Nephron (organoid): ENCODE results near the gene RETSAT.
"Not testable (repeated sequence)": the region's sequence is repeated elsewhere in the genome, so short reads cannot be mapped to it uniquely, and the experiment has no call there.

Experiments used
- H3K27ac Mint-ChIP-seq, 3 experiments: 2 replicates each; pipeline ENCODE4 v1.8.0; 2020; ENCODE audit warnings: mixed read lengths in 3 of 3, mild to moderate bottlenecking in 2 of 3, moderate library complexity in 1 of 3
- H3K27me3 Mint-ChIP-seq: 2 replicates; pipeline ENCODE4 v1.8.0; 2021; ENCODE audit warnings: low read depth, mild to moderate bottlenecking, moderate library complexity, mixed read lengths
- H3K36me3 Mint-ChIP-seq: 2 replicates; pipeline ENCODE4 v1.8.0; 2020; ENCODE audit warnings: low read depth, mixed read lengths
- H3K4me1 Mint-ChIP-seq: 2 replicates; pipeline ENCODE4 v1.8.0; 2020; ENCODE audit warnings: mixed read lengths
- H3K4me3 Mint-ChIP-seq, 3 experiments: 2 replicates each; pipeline ENCODE4 v1.8.0; 2020; ENCODE audit warnings: mild to moderate bottlenecking in 3 of 3, mixed read lengths in 3 of 3, moderate library complexity in 2 of 3
- H3K9me3 Mint-ChIP-seq: 2 replicates; pipeline ENCODE4 v1.8.0; 2020; ENCODE audit warnings: mixed read lengths
- TF ChIP-seq, protein P1 (sequence below), 3 experiments: fragments of 200-600 bp; sonication (generic); IDR thresholded peaks; one replicate each; pipeline ENCODE4 v1.5.0; 2021; ENCODE audit warnings: antibody characterized with exemption in 3 of 3; ENCODE audit not compliant: unreplicated experiment in 3 of 3

RETSAT gene

DNA sequence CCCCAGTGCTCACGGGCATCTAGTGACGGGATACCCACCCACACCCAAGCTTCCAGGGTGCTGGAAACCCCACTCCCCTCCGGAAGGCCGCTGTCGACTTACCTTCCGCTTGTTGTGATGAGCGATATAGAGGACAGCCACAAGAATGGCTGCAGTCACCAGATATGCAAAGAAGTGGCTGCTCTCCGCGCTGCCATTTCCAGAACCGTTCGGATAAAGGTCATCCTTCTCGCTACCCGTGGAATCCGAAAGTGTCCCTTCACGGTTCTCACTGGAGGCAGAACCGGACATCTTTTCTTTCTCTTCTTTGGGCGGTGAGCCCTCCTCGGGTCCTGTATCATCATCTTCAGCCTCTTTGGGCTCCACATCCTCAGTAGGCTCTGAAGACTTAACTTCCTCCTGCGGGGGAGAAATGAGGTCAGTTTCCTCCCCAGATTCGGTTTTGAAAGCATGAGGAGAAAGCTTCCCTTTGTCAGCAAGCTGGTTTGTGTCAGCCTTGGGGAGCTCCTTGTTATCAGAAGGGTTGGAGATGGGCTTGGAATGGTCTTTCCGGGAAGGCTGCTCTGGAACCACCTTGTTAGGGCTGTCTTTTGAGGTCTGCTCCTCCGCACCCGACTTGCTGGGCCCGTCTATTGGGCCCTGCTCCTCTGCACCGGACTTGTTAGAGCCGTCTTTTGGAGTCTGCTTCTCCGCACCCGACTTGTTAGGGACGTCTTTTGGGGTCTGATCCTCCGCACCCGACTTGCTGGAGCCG lies 27.7 kb downstream of the RETSAT start:
- TF ChIP-seq, protein P1, sequence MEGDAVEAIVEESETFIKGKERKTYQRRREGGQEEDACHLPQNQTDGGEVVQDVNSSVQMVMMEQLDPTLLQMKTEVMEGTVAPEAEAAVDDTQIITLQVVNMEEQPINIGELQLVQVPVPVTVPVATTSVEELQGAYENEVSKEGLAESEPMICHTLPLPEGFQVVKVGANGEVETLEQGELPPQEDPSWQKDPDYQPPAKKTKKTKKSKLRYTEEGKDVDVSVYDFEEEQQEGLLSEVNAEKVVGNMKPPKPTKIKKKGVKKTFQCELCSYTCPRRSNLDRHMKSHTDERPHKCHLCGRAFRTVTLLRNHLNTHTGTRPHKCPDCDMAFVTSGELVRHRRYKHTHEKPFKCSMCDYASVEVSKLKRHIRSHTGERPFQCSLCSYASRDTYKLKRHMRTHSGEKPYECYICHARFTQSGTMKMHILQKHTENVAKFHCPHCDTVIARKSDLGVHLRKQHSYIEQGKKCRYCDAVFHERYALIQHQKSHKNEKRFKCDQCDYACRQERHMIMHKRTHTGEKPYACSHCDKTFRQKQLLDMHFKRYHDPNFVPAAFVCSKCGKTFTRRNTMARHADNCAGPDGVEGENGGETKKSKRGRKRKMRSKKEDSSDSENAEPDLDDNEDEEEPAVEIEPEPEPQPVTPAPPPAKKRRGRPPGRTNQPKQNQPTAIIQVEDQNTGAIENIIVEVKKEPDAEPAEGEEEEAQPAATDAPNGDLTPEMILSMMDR (IDR thresholded peaks at IDR 0.05; ENCODE audit: unreplicated experiment in 3 of 3) = no peak
- Mint-ChIP-seq H3K4me3 (peak overlapping the region; percentile 91 to 99 (median 97)), H3K4me1 (peaks cover 52% of the 10 kb centered on the region), H3K27ac (peak overlapping the region; percentile 15 to 99 (median 98)), H3K36me3 (peaks cover 45% of the 10 kb centered on the region), H3K9me3 (no peaks in the 10 kb centered on the region), H3K27me3 (no peaks in the 10 kb centered on the region)

DNA sequence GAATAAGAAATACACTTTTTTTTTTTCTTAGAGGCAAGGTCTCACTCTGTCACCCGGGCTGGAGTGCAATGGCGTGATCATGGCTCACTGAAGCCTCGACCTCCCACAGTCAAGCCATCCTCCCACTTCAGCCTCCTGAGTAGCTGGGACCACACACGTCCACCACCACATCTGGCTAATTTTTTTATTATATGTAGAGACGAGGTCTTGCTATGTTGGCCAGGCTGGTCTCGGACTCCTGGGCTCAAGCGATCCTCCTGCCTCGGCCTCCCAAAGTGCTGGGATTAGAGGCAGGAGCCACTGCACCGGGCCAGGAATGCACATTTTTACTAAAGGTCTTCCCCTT lies 28.9 kb downstream of the RETSAT start:
- Mint-ChIP-seq H3K27ac (peak overlapping the region; percentile 58 to 92 (median 66)), H3K36me3 (peaks cover 56% of the 10 kb centered on the region), H3K27me3 (no peaks in the 10 kb centered on the region), H3K4me1 (peaks cover 52% of the 10 kb centered on the region), H3K4me3 (peak overlapping the region; percentile 91 to 99 (median 97)), H3K9me3 (no peaks in the 10 kb centered on the region)
- TF ChIP-seq, protein P1 (IDR thresholded peaks at IDR 0.05; ENCODE audit: unreplicated experiment in 3 of 3) = no peak

DNA sequence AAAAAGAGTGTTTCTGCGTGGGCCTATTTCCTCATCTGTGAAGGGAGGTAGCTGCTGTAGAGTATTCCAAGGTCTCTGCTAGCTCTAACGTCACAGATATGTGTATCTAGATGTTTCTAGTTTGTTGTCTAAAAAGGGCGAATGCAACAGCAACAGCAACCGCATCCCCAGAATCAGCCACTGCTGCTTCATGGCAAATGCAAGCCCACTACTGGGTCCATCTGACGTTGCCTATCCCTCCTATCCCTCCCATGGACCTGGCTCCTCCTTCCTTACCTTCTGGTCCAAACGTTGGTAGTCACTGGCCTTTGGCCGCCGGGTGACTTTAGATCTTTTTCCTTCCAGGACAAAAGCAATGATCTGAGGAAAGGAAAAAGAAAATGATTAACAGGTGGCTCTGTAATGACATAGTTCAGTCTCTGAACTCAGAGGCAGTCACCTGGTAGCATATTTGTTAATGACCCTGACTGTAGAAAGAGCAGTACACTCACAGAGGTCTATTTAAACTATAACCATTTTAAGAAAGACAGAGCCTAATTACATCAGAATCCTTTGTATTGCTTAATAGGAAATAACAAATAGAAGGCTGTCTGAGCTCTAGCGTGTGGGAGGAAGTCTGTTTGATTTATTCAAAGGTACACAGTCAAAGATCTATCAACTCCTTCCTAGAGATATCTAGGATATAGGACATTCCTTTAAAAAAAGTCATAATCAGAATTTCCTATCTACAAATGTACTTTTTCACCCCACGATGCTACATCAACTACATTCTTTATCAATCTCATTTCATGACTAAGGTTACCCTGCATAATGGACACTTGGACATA lies 29.5 kb downstream of the RETSAT start:
- Mint-ChIP-seq H3K4me3 (peak overlapping the region; percentile 91 to 99 (median 97)), H3K4me1 (peaks cover 53% of the 10 kb centered on the region), H3K9me3 (no peaks in the 10 kb centered on the region), H3K27me3 (no peaks in the 10 kb centered on the region), H3K27ac (peak overlapping the region; percentile 58 to 92 (median 66)), H3K36me3 (peaks cover 62% of the 10 kb centered on the region)
- TF ChIP-seq, protein P1 (IDR thresholded peaks at IDR 0.05; ENCODE audit: unreplicated experiment in 3 of 3) = no peak

DNA sequence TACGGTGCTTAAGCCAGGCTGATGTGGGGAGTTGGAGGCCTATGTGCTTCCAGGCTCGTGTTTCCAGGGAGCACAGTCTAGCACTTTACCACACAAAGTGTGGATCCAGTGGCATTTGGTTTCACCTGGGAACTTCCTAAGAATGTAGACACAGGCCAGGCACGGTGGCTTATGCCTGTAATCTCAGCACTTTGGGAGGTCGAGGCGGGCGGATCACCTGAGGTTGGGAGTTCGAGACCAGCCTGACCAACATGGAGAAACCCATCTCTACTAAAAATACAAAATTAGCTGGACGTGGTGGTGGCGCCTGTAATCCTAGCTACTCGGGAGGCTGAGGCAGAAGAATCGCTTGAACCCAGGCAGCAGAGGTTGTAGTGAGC lies 30.4 kb downstream of the RETSAT start:
- peaks cover 51% of the 10 kb centered on the region for H3K4me1 Mint-ChIP-seq
- H3K27ac Mint-ChIP-seq = peak overlapping the region in 1 of 3 experiments; percentile 23
- not testable (repeated sequence) for H3K9me3 Mint-ChIP-seq, H3K27me3 Mint-ChIP-seq
- H3K36me3 Mint-ChIP-seq = peaks cover 68% of the 10 kb centered on the region
- peak overlapping the region; percentile 1 to 50 (median 24) for H3K4me3 Mint-ChIP-seq

DNA sequence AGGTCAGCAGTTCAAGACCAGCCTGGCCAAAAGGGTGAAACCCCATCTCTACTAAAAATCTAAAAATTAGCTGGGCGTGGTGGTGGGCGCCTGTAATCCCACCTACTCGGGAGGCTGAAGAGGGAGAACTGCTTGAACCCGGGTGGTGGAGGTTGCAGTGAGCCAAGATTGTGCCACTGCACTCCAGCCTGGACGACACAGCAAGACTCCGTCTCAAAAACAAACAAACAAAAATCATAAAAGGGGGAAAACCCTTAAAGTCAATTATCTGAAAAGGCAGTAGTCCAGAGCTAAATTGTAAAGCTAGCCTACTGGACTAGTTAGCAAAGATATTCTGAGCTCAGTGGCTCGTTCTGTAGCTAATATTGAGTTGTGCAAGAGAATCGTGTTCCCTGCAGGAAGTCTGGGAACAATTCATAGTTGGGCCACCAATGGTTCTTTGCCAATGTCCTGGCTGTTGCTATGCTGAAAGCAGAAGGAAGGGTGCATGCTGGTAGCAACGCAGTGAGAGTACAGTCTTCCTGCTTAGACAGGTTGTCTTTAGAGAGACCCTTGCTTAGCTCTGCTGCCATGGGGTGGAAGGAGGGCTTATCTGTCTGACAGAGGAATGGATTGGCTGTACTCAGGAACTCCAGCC lies 30.9 kb downstream of the RETSAT start:
- peaks cover 73% of the 10 kb centered on the region for H3K36me3 Mint-ChIP-seq
- H3K27me3 Mint-ChIP-seq = no peaks in the 10 kb centered on the region
- TF ChIP-seq, protein P1 (IDR thresholded peaks at IDR 0.05; ENCODE audit: unreplicated experiment in 3 of 3) = no peak
- peaks cover 51% of the 10 kb centered on the region for H3K4me1 Mint-ChIP-seq
- H3K27ac Mint-ChIP-seq = peak overlapping the region in 1 of 3 experiments; percentile 23
- H3K4me3 Mint-ChIP-seq = peak overlapping the region; percentile 1 to 50 (median 24)
- no peaks in the 10 kb centered on the region for H3K9me3 Mint-ChIP-seq

DNA sequence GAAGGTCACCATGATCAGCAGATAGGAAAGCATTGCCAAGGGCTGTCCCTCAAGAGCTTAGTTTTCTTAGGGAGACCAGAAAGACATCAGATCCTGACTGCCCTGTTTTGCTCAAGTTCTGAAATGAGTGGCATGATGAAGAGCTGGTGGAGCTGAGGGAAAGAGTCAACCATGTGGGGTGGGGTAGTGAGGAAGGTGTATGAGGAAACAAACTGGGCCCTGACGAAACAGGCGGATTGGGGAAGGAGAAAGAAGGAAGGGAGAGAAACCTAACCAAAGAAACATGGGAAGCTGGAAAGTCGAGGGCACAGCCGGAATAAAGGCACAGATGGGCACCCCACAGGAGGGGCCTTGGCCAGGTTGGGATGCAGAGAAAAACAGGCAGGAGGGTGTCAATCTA lies 34.5 kb downstream of the RETSAT start:
- Mint-ChIP-seq H3K36me3 (peaks cover 76% of the 10 kb centered on the region), H3K9me3 (no peaks in the 10 kb centered on the region), H3K27ac (no peak overlapping the region), H3K4me3 (no peak overlapping the region), H3K27me3 (no peaks in the 10 kb centered on the region), H3K4me1 (peaks cover 22% of the 10 kb centered on the region)
- TF ChIP-seq, protein P1 (IDR thresholded peaks at IDR 0.05; ENCODE audit: unreplicated experiment in 3 of 3) = no peak
